Measurements from ENCODE around the gene DENND2D. TPM values are rescaled to one million over a fixed set of nuclear protein-coding genes. Genes with fewer than 3 reads are reported as not detected.

DENND2D gene
- total and polyA plus RNA-seq, 2 donors from 2014 or later = 45.3 to 81.0 TPM

DNA sequence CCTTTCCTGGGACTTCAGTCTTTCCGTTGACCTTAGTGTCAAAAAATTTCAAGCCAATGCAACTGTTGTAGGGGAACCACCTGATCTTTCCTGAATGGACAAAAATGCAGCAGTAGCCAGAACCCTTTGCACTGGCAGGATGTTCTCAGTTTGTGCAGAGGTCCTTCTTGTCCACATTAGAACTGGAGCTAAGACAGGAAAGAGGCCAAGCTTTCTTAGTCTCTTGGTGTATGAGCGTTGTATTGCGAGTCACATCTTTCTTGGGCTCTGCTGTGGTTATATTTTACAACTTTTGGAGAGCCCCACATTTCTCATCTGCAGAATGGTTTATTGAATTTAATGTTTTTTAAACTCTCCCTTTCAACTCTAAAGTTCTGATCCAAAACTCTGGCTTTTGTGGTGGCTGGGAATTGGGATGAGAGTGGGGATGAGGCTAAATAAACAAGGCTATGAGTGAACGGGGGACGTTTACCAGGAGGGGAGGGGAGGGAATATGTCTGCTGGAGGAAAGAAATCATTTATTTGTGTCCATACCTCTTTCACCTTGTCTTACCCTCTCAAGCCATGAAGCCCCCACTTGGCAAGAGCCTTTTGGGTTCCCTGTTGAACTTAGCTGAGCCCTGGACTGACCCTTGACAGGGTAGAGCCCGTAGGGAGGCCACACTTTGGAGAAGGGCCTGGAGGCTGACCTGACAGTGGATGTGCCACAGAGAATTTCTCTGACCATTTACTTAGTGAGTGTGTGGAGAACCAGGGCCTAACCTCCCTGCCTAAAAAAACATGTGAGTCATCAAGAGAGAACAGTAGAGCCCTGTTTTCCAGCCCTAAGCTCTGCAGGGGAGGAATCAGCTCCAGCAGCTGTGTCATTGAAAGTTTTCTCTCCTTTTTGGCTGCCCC, 27.7 kb upstream of the DENND2D start:
- TF ChIP-seq CTCF (IDR thresholded peaks at IDR 0.05; ENCODE audit: borderline replicate concordance, extremely low read depth, insufficient read depth) = no peak
- FAIRE-seq = no peak
- Histone ChIP-seq H3K4me3 (ENCODE audit: low read length in 3 of 3) (no peak overlapping the region), H3K36me3 (ENCODE audit: control insufficient read depth in 2 of 3, insufficient read depth in 3 of 3, low read length in 3 of 3) (no peaks in the 10 kb centered on the region), H3K9ac (ENCODE audit: low read length in 3 of 3) (no peak overlapping the region), H3K27ac (ENCODE audit: low read depth in 2 of 2, low read length in 2 of 2) (no peak overlapping the region), H3K4me1 (ENCODE audit: control insufficient read depth in 2 of 3, insufficient read depth in 2 of 3, low read depth in 1 of 3, low read length in 3 of 3) (peaks cover 0 to 2% (median 0%) of the 10 kb centered on the region in 3 donors), H3K27me3 (ENCODE audit: control insufficient read depth, insufficient read depth, low read length) (no peaks in the 10 kb centered on the region), H3K9me3 (ENCODE audit: control insufficient read depth in 2 of 3, insufficient read depth in 1 of 3, low read length in 3 of 3) (no peaks in the 10 kb centered on the region)
- intact Hi-C loops (cut with DNase I) = loop anchor here (10.0 kb wide), 1 partner anchor 177 kb away; no protein-coding TSS in a partner anchor
- no peak for DNase-seq

DNA sequence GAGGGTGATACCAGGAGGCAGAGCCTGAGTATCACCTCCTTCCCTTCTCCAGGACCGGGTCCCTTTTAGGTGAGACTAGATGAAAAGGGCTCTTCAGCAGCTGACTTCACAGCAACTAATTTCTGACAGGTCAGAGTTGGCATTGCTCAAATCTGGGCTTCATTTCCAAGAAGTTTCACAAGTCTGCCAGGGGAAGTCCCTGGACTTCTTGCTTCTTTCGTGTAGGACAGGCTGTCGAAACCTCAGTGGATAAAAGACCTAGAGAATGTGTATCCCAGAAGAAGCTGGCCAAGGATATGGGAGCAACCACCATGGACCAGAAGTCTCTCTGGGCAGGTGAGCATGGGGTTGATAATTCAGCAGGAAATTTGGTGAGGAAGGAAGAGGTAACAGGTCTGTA, 27.0 kb upstream of the DENND2D start, which contains the start of gene CHI3L2:
CHI3L2 (plus strand) TSS at position 280 of the 400 bp plus-strand sequence; CDS start at position 297, 17 bp downstream.
- H3K4me1 ChIP-seq (ENCODE audit: control insufficient read depth in 2 of 3, insufficient read depth in 2 of 3, low read depth in 1 of 3, low read length in 3 of 3) = peaks cover 0 to 4% (median 0%) of the 10 kb centered on the region in 3 donors
- no peaks in the 10 kb centered on the region for H3K27me3 ChIP-seq (ENCODE audit: control insufficient read depth, insufficient read depth, low read length)
- DNase-seq (no peak), FAIRE-seq (no peak)
- no peaks in the 10 kb centered on the region for H3K9me3 ChIP-seq (ENCODE audit: control insufficient read depth in 2 of 3, insufficient read depth in 1 of 3, low read length in 3 of 3)
- TF ChIP-seq CTCF (IDR thresholded peaks at IDR 0.05; ENCODE audit: borderline replicate concordance, extremely low read depth, insufficient read depth) = no peak
- no peaks in the 10 kb centered on the region for H3K36me3 ChIP-seq (ENCODE audit: control insufficient read depth in 2 of 3, insufficient read depth in 3 of 3, low read length in 3 of 3)
- no peak within 1 kb of the TSS for H3K4me3 ChIP-seq (ENCODE audit: low read length in 3 of 3)
- H3K27ac ChIP-seq (ENCODE audit: low read depth in 2 of 2, low read length in 2 of 2) = no peak within 1 kb of the TSS
- no peak within 1 kb of the TSS for H3K9ac ChIP-seq (ENCODE audit: low read length in 3 of 3)
- intact Hi-C loops (cut with DNase I) = loop anchor here (10.0 kb wide), 1 partner anchor 177 kb away; no protein-coding TSS in a partner anchor

DNA sequence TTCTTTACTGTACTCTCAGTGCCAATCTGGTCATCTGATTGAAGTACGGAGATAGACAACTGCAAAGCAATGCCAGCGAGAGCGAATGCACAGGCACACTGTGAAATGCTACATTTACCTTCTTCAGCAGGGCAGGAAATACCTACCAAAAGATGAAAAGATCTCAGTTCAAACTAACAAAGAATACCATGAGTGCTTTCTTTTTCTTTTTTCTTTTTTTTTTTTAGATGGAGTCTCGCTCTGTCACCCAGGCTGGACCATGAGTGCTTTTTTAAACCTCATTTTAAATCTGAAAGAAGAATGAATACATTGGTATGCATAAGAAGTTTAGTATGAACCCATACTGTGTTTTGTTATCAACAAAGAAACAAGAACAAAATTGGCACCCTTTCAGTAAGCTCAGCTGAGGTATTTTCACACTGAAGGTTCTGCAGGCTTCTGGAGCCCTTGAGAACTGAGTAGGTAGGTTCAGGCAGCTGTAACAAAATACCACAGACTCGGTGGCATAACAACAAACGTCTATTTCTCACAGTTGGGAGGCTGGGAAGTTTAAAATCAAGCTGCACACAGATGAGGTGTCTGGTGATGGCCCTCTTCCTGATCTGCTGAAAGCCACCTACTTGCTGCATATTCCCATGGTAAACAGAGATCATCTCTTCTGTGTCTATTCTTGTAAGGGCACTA, 25.4 kb upstream of the DENND2D start:
- no peaks in the 10 kb centered on the region for H3K36me3 ChIP-seq (ENCODE audit: control insufficient read depth in 2 of 3, insufficient read depth in 3 of 3, low read length in 3 of 3)
- H3K9me3 ChIP-seq (ENCODE audit: control insufficient read depth in 2 of 3, insufficient read depth in 1 of 3, low read length in 3 of 3) = no peaks in the 10 kb centered on the region
- no peak for TF ChIP-seq CTCF (IDR thresholded peaks at IDR 0.05; ENCODE audit: borderline replicate concordance, extremely low read depth, insufficient read depth)
- DNase-seq (no peak), FAIRE-seq (no peak)
- intact Hi-C loops (cut with DNase I) = loop anchor here (10.0 kb wide), 1 partner anchor 179 kb away; no protein-coding TSS in a partner anchor
- H3K9ac ChIP-seq (ENCODE audit: low read length in 3 of 3) = no peak overlapping the region
- no peak overlapping the region for H3K27ac ChIP-seq (ENCODE audit: low read depth in 2 of 2, low read length in 2 of 2)
- H3K4me1 ChIP-seq (ENCODE audit: control insufficient read depth in 2 of 3, insufficient read depth in 2 of 3, low read depth in 1 of 3, low read length in 3 of 3) = peaks cover 0 to 4% (median 0%) of the 10 kb centered on the region in 3 donors
- no peaks in the 10 kb centered on the region for H3K27me3 ChIP-seq (ENCODE audit: control insufficient read depth, insufficient read depth, low read length)
- no peak overlapping the region for H3K4me3 ChIP-seq (ENCODE audit: low read length in 3 of 3)

Data from kidney (tissue), 14 donors.